Measurements from ENCODE around the gene ING3.

DNA sequence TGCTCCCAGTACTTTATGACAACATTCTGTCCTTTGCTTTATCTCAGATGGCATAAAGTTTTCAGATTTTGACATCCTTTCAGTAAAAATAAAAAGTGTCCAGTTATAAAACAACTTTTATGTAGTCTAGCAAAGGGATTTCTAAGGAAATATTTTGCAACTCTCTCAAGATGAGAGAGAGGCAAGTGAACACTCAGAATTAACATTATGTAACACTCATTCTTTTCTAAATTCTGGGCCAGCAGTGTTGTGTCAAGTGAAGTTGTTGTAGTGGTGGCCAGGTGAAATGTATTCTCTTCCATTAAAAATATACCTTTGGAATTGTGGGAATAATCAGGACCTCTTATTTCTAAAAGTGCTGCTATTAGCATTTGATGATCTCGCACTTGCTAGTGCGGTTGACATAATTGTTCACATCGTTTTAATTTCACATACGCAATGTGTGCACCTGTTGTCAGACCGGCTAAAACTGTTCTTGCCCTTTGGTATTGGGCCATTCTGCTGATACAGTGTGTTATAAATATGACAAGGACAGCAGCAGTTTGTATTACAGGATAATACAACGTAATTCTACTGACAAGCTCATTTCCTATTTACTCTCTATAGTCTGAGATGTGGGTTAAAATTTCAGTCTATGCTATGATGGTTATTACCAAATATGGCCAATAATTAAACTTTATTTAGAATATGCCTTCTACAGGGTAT is 61.7 kb downstream of the ING3 start:
- TF ChIP-seq, protein P1, sequence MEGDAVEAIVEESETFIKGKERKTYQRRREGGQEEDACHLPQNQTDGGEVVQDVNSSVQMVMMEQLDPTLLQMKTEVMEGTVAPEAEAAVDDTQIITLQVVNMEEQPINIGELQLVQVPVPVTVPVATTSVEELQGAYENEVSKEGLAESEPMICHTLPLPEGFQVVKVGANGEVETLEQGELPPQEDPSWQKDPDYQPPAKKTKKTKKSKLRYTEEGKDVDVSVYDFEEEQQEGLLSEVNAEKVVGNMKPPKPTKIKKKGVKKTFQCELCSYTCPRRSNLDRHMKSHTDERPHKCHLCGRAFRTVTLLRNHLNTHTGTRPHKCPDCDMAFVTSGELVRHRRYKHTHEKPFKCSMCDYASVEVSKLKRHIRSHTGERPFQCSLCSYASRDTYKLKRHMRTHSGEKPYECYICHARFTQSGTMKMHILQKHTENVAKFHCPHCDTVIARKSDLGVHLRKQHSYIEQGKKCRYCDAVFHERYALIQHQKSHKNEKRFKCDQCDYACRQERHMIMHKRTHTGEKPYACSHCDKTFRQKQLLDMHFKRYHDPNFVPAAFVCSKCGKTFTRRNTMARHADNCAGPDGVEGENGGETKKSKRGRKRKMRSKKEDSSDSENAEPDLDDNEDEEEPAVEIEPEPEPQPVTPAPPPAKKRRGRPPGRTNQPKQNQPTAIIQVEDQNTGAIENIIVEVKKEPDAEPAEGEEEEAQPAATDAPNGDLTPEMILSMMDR (IDR thresholded peaks at IDR 0.05; ENCODE audit: extremely low read depth in 1 of 2, insufficient read depth in 1 of 2, low read depth in 1 of 2, low read length in 2 of 2): no peak
- TF ChIP-seq, protein P2, sequence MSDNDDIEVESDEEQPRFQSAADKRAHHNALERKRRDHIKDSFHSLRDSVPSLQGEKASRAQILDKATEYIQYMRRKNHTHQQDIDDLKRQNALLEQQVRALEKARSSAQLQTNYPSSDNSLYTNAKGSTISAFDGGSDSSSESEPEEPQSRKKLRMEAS (IDR thresholded peaks at IDR 0.05; ENCODE audit: insufficient read depth, insufficient read length): no peak
- TF ChIP-seq EZH2 (IDR thresholded peaks at IDR 0.05; ENCODE audit: borderline replicate concordance, low read depth, low read length, severe bottlenecking): no peak
